ENCODE measurements around the gene KAZN.

DNA sequence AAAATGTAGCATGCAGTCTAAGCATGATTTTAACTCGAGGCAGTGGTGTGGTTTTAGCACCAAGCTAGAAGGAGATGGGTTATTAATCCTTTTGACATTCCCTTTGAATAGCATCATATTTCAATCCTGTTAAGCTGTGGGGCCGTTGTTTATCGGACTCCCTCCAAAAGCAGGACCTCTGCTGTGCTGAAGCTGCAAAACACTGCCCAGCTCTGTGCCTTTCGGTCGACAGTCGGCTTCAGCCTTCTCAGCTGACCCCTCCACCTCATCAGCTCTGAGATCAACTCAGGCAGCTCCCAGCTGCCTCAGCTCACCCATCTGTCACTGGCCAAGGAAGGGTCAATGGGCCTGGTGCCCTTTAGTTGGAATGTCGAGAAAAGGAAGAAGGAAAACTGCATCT, 95.5 kb downstream of the KAZN start:
- TF ChIP-seq, protein P1, sequence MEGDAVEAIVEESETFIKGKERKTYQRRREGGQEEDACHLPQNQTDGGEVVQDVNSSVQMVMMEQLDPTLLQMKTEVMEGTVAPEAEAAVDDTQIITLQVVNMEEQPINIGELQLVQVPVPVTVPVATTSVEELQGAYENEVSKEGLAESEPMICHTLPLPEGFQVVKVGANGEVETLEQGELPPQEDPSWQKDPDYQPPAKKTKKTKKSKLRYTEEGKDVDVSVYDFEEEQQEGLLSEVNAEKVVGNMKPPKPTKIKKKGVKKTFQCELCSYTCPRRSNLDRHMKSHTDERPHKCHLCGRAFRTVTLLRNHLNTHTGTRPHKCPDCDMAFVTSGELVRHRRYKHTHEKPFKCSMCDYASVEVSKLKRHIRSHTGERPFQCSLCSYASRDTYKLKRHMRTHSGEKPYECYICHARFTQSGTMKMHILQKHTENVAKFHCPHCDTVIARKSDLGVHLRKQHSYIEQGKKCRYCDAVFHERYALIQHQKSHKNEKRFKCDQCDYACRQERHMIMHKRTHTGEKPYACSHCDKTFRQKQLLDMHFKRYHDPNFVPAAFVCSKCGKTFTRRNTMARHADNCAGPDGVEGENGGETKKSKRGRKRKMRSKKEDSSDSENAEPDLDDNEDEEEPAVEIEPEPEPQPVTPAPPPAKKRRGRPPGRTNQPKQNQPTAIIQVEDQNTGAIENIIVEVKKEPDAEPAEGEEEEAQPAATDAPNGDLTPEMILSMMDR (tag by site-specific recombination; IDR thresholded peaks at IDR 0.05): no peak
- TF ChIP-seq ZNF239 (tag by site-specific recombination; IDR thresholded peaks at IDR 0.05): no peak
- no peak for TF ChIP-seq ZNF398 (tag by site-specific recombination; IDR thresholded peaks at IDR 0.05)
- no peak for TF ChIP-seq ZNF133 (tag by site-specific recombination; IDR thresholded peaks at IDR 0.05)

Measured in HEK293 (cell line).